ENCODE measurements around the gene TAGLN. TPM values are rescaled to one million over a fixed set of nuclear protein-coding genes. Genes with fewer than 3 reads are reported as not detected.
A peak's percentile ranks its signal among the peaks of the same experiment; 100 is the strongest.

The TAGLN gene
- total and polyA plus RNA-seq, 4 donors: 4,857 to 13,815 (median 11,407) TPM

GRCh38 chr11:117220568-117220967 lies 21.4 kb downstream of the TAGLN start:
- Histone ChIP-seq H3K36me3 (ENCODE audit: control insufficient read depth in 1 of 2, insufficient read depth in 2 of 2, low read length in 1 of 2) (no peaks in the 10 kb centered on the region), H3K4me1 (ENCODE audit: control insufficient read depth in 1 of 2, insufficient read depth in 2 of 2, low read length in 2 of 2) (peaks cover 4 to 16% of the 10 kb centered on the region in 2 donors), H3K27me3 (ENCODE audit: control insufficient read depth in 1 of 2, insufficient read depth in 2 of 2, low read length in 1 of 2) (no peaks in the 10 kb centered on the region), H3K27ac (ENCODE audit: low read depth in 1 of 2, low read length in 2 of 2) (peak overlapping the region; percentile 92 to 100), H3K4me3 (ENCODE audit: low read length in 2 of 2) (no peak overlapping the region), H3K9me3 (ENCODE audit: control insufficient read depth, low read length) (no peaks in the 10 kb centered on the region)
- DNase-seq (peak; percentile 89 to 91), ATAC-seq (ENCODE audit: low FRiP score) (peak; percentile 81)
- intact Hi-C loops (cut with DNase I): no loop called here
- 0 to 8% methylated on average over 9 of the region's 9 CpGs for WGBS, 2 donors

GRCh38 chr11:117220999-117221774 lies 22.0 kb downstream of the TAGLN start:
- Histone ChIP-seq H3K36me3 (ENCODE audit: control insufficient read depth in 1 of 2, insufficient read depth in 2 of 2, low read length in 1 of 2) (no peaks in the 10 kb centered on the region), H3K27me3 (ENCODE audit: control insufficient read depth in 1 of 2, insufficient read depth in 2 of 2, low read length in 1 of 2) (no peaks in the 10 kb centered on the region), H3K4me3 (ENCODE audit: low read length in 2 of 2) (no peak overlapping the region), H3K9me3 (ENCODE audit: control insufficient read depth, low read length) (no peaks in the 10 kb centered on the region), H3K4me1 (ENCODE audit: control insufficient read depth in 1 of 2, insufficient read depth in 2 of 2, low read length in 2 of 2) (peaks cover 2 to 11% of the 10 kb centered on the region in 2 donors), H3K27ac (ENCODE audit: low read depth in 1 of 2, low read length in 2 of 2) (peak overlapping the region; percentile 92 to 100)
- ATAC-seq (ENCODE audit: low FRiP score) (peak; percentile 22), DNase-seq (peak; percentile 58 to 72)
- WGBS, 2 donors: 3 to 4% methylated on average over 7 of the region's 7 CpGs
- intact Hi-C loops (cut with DNase I): loop anchor here in 1 of 2 donors (1.0 kb wide), 1 partner anchor 22 kb away; the partner anchor contains the start of gene TAGLN

GRCh38 chr11:117221775-117222517 lies 22.8 kb downstream of the TAGLN start:
- WGBS, 2 donors: 44 to 45% methylated on average over 7 of the region's 7 CpGs
- Histone ChIP-seq H3K27ac (ENCODE audit: low read depth in 1 of 2, low read length in 2 of 2) (peak overlapping the region; percentile 92 to 100), H3K36me3 (ENCODE audit: control insufficient read depth in 1 of 2, insufficient read depth in 2 of 2, low read length in 1 of 2) (peaks cover 0 to 1% of the 10 kb centered on the region in 2 donors), H3K9me3 (ENCODE audit: control insufficient read depth, low read length) (no peaks in the 10 kb centered on the region), H3K4me3 (ENCODE audit: low read length in 2 of 2) (no peak overlapping the region), H3K27me3 (ENCODE audit: control insufficient read depth in 1 of 2, insufficient read depth in 2 of 2, low read length in 1 of 2) (no peaks in the 10 kb centered on the region), H3K4me1 (ENCODE audit: control insufficient read depth in 1 of 2, insufficient read depth in 2 of 2, low read length in 2 of 2) (peaks cover 2 to 11% of the 10 kb centered on the region in 2 donors)
- ATAC-seq (ENCODE audit: low FRiP score) (peak; percentile 76), DNase-seq (peak; percentile 83 to 88)
- intact Hi-C loops (cut with DNase I): loop anchor here in 1 of 2 donors (1.0 kb wide), 1 partner anchor 23 kb away; the partner anchor contains the start of gene TAGLN

GRCh38 chr11:117222991-117223740 lies 24.0 kb downstream of the TAGLN start:
- Histone ChIP-seq H3K4me3 (ENCODE audit: low read length in 2 of 2) (no peak overlapping the region), H3K9me3 (ENCODE audit: control insufficient read depth, low read length) (no peaks in the 10 kb centered on the region), H3K27me3 (ENCODE audit: control insufficient read depth in 1 of 2, insufficient read depth in 2 of 2, low read length in 1 of 2) (no peaks in the 10 kb centered on the region), H3K36me3 (ENCODE audit: control insufficient read depth in 1 of 2, insufficient read depth in 2 of 2, low read length in 1 of 2) (peaks cover 0 to 5% of the 10 kb centered on the region in 2 donors), H3K27ac (ENCODE audit: low read depth in 1 of 2, low read length in 2 of 2) (peak overlapping the region in 1 of 2 donors; percentile 23), H3K4me1 (ENCODE audit: control insufficient read depth in 1 of 2, insufficient read depth in 2 of 2, low read length in 2 of 2) (peaks cover 2 to 11% of the 10 kb centered on the region in 2 donors)
- no peak for ATAC-seq (ENCODE audit: low FRiP score)
- intact Hi-C loops (cut with DNase I): no loop called here
- WGBS, 2 donors: 91% methylated on average over 14 of the region's 14 CpGs
- peak in 1 of 2 donors; percentile 59 for DNase-seq

- no peaks in the 10 kb centered on the region for H3K9me3 ChIP-seq (ENCODE audit: control insufficient read depth, low read length)
- intact Hi-C loops (cut with DNase I): no loop called here
- ATAC-seq (ENCODE audit: low FRiP score) (no peak), DNase-seq (peak in 1 of 2 donors; percentile 39)
- 82 to 86% methylated on average over 17 of the region's 17 CpGs for WGBS, 2 donors
- no peaks in the 10 kb centered on the region for H3K27me3 ChIP-seq (ENCODE audit: control insufficient read depth in 1 of 2, insufficient read depth in 2 of 2, low read length in 1 of 2)
- peaks cover 0 to 5% of the 10 kb centered on the region in 2 donors for H3K36me3 ChIP-seq (ENCODE audit: control insufficient read depth in 1 of 2, insufficient read depth in 2 of 2, low read length in 1 of 2)
- no peak overlapping the region for H3K27ac ChIP-seq (ENCODE audit: low read depth in 1 of 2, low read length in 2 of 2)
- H3K4me1 ChIP-seq (ENCODE audit: control insufficient read depth in 1 of 2, insufficient read depth in 2 of 2, low read length in 2 of 2): peaks cover 2 to 4% of the 10 kb centered on the region in 2 donors
- H3K4me3 ChIP-seq (ENCODE audit: low read length in 2 of 2): no peak overlapping the region
These were observed 24.8 kb downstream of the TAGLN start for GRCh38 chr11:117223741-117224689.

- WGBS, 2 donors: 91 to 93% methylated on average over 9 of the region's 9 CpGs
- peaks cover 0 to 5% of the 10 kb centered on the region in 2 donors for H3K36me3 ChIP-seq (ENCODE audit: control insufficient read depth in 1 of 2, insufficient read depth in 2 of 2, low read length in 1 of 2)
- no peak overlapping the region for H3K4me3 ChIP-seq (ENCODE audit: low read length in 2 of 2)
- intact Hi-C loops (cut with DNase I): loop anchor here (1.0 to 5.0 kb wide), 4 partner anchors 28 to 121 kb away; no protein-coding TSS in a partner anchor
- H3K9me3 ChIP-seq (ENCODE audit: control insufficient read depth, low read length): no peaks in the 10 kb centered on the region
- H3K4me1 ChIP-seq (ENCODE audit: control insufficient read depth in 1 of 2, insufficient read depth in 2 of 2, low read length in 2 of 2): no peaks in the 10 kb centered on the region
- ATAC-seq (ENCODE audit: low FRiP score): no peak
- no peak overlapping the region for H3K27ac ChIP-seq (ENCODE audit: low read depth in 1 of 2, low read length in 2 of 2)
- DNase-seq: no peak
- H3K27me3 ChIP-seq (ENCODE audit: control insufficient read depth in 1 of 2, insufficient read depth in 2 of 2, low read length in 1 of 2): no peaks in the 10 kb centered on the region
These were observed 26.5 kb downstream of the TAGLN start for GRCh38 chr11:117225553-117226170.
